GM12873 (cell line): ENCODE measurements around the gene OR13C9.

Source experiments
- TF ChIP-seq, protein P1 (sequence below): IDR thresholded peaks from 2 replicates; pipeline ENCODE4 v1.5.1; 2012; ENCODE audit warnings: low read depth, mild to moderate bottlenecking, moderate library complexity, low read length, control low read depth; ENCODE audit not compliant: insufficient read depth; ENCODE audit errors: missing control alignments

Gene OR13C9, protein sequence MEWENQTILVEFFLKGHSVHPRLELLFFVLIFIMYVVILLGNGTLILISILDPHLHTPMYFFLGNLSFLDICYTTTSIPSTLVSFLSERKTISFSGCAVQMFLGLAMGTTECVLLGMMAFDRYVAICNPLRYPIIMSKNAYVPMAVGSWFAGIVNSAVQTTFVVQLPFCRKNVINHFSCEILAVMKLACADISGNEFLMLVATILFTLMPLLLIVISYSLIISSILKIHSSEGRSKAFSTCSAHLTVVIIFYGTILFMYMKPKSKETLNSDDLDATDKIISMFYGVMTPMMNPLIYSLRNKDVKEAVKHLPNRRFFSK

DNA sequence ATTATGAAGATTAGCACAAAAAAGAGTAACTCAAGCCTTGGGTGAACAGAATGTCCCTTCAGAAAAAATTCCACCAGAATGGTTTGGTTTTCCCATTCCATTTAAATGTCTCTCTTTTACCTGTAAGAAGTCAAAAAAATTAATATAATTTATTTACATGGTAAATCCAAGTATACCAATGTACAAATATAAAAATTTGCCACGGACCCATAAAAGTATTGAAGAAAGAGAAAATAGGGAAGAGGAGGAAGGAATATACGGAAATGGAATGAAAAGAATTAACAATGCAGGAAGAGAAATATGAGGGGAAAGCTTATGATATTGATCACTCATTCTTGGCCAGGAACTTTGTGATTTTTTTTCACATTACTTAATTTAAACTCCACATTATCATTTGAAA, at the start of gene OR13C9:
TSS of gene OR13C9 (minus strand) at position 101 of the 400 bp plus-strand sequence. CDS start at position 101, 0 bp downstream.
- TF ChIP-seq, protein P1, sequence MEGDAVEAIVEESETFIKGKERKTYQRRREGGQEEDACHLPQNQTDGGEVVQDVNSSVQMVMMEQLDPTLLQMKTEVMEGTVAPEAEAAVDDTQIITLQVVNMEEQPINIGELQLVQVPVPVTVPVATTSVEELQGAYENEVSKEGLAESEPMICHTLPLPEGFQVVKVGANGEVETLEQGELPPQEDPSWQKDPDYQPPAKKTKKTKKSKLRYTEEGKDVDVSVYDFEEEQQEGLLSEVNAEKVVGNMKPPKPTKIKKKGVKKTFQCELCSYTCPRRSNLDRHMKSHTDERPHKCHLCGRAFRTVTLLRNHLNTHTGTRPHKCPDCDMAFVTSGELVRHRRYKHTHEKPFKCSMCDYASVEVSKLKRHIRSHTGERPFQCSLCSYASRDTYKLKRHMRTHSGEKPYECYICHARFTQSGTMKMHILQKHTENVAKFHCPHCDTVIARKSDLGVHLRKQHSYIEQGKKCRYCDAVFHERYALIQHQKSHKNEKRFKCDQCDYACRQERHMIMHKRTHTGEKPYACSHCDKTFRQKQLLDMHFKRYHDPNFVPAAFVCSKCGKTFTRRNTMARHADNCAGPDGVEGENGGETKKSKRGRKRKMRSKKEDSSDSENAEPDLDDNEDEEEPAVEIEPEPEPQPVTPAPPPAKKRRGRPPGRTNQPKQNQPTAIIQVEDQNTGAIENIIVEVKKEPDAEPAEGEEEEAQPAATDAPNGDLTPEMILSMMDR: no peak

DNA sequence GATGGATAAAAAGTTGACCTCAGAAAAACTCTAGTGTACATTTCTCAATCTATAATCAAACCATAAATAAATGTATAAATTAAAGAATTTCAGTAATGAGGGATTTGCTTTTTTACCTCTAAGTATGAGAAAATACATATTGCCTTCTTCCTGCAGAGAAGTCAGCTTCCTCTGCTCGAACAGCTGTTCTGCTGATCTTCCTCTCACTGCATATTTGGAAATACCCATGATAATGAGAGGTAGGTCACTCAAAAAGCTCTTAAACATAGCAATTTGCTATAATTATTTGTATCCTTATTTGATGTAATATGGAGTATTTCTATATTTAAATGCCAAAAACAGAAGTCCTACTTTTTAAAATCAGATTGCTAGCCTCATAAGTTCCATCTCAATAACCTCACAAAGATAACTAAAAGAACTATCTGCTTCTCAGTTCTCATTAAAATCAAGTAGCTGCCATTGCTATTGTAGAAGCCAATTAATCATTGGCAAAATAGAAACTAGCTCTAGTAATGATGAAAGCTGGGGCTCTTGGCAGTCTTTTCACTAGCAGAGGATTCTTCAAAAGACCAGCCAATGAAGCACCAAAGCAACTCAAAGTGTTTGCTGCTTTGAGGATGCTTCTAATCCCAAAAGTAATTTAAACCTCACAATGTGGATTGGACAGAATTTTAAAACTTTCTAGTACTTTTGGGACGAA, 40.6 kb upstream of the OR13C9 start:
- TF ChIP-seq, protein P1: no peak

DNA sequence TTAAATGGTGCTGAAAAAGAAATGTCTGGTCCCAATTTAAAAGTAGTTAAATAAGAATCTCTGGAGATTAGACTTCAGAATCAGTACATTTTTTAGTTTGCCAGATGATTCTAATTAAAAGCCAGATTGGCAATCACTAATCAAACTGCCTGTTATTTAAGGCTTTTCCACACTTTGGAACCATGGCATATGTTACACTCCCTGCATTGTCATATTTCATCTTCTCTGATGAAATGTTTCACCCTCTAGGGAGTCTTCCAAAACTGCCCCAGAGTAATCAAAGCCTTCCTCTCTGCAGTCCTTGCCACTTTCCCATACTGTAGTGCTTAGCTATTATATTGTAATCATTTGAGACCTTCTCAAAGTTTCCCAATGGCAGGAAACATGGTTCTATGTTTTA, 17.5 kb upstream of the OR13C9 start:
- TF ChIP-seq, protein P1: no peak

DNA sequence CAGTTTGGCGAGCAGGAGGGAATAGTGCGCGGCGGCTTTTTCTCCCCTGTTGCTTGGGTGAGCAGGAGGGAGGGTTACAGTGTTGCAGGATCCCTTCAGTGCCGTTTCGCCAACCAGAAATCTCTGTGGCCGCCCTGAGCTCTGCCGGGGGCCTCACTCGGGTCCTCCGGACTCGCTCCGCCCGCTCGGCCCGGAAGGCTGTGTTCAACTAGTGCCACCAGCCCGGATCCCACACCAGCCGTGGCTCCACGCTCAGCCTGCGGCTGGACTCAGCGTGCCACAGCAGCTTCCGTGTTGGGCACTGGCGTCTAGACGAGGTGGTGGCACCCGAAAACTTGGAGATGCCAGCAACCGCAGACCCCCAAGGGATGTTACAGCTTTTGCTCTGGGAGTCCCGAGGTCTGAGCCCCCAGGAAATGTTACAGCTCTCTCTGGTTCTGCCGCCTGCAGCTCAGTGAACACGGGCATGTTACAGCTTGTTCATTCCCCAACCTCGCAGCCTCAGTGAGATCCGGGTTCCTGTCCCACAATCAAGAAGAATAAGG, 16.0 kb upstream of the OR13C9 start:
- TF ChIP-seq, protein P1: no peak

DNA sequence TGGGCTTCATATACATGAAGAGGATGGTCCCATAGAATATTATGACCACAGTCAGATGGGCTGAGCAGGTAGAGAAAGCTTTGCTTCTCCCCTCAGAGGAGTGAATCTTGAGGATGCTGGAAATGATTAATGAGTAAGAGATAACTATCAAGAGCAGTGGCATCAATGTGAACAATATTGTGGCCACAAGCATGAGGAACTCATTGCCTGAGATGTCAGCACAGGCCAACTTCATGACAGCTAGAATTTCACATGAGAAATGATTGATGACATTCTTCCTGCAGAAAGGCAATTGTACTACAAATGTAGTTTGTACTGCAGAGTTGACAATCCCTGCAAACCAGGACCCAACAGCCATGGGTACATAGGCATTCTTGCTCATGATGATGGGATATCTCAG, 586 bp downstream of the OR13C9 start:
- TF ChIP-seq, protein P1: no peak

DNA sequence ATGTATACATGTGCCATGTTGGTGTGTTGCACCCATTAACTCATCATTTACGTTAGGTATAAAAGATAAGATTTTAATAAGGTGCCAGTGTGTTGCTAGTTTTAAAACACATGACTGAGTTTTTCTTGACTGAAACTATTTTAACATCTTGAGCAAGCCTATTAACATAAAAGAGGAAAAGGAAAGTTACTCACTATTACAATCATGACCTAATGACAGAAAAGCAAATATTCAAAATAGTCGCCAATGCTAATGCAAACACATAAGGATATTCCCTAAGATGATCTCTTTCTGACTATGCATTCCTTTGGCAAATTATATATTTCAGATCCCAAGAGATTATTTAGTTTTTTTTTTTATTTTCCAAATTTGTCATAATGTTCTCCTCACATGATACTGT, 6.8 kb downstream of the OR13C9 start:
- TF ChIP-seq, protein P1: no peak

DNA sequence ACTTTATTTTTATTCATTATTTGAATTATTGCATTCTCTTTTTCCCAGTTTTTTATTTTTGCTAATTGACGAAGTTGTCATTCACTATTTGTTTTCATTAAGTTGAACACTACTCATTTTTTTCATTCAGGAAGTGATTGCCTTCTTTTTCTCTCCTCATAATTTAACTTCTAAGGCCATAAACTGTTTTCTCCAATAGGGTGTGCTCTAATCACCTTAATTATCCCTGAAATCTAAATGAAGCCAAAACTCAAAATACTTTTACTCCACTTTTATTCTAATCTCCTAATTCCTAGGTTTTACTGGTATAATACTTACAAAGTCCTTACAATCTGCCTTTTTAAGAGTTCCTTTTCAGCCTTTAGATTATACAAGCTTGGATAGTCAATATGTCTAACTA, 9.7 kb downstream of the OR13C9 start:
- TF ChIP-seq, protein P1: no peak
